Measurements from ENCODE around the gene PLCB3. TPM values are rescaled to one million over a fixed set of nuclear protein-coding genes. Genes with fewer than 3 reads are reported as not detected.

PLCB3 gene
- total and polyA plus RNA-seq, 2 donors (not counting 3 experiments of a cell fraction or from before 2014, with no cell fraction given): 32.3 to 61.1 TPM

DNA sequence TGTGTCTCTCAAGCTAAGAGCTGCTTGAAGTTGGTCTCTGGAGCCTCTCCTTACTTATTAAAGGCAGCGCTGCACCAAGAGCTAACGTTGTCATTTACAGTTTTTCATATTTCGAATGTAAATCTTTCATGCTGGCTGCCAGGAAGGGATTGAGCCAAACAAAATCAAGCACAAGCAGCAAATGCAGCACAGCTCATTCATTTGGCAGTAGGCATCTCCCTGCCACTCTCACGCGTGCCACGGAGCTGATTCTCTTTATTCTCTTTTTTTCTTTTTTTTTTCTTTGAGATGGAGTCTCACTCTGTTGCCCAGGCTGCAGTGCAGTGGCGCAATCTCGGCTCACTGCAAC is 18.4 kb upstream of the PLCB3 start:
- dilution Hi-C loops (cut with MboI; ENCODE audit: extremely low pct_ligation_motif_present, low sequenced_read_pairs): no loop called here
- Histone ChIP-seq H3K79me2 (ENCODE audit: control insufficient read depth, insufficient read depth, low read length) (no peaks in the 10 kb centered on the region), H3K27me3 (ENCODE audit: control insufficient read depth in 2 of 2, insufficient read depth in 2 of 2, low read length in 2 of 2) (no peaks in the 10 kb centered on the region), H3K9ac (replicated peaks; ENCODE audit: extremely low read depth, insufficient read depth, low read length) (no peak overlapping the region), H3K4me2 (ENCODE audit: insufficient read depth, low read length) (no peak overlapping the region), H3K9me1 (replicated peaks; ENCODE audit: control insufficient read depth, extremely low read depth, insufficient read depth, low read length) (no peaks in the 10 kb centered on the region), H3K4me1 (ENCODE audit: control insufficient read depth, extremely low read depth, insufficient read depth, low read length) (peaks cover 10% of the 10 kb centered on the region), H2AFZ (ENCODE audit: low read depth, low read length) (no peak overlapping the region), H3K27ac (ENCODE audit: insufficient read depth, low read depth, low read length) (no peak overlapping the region), H3K9me3 (replicated peaks; ENCODE audit: control insufficient read depth, insufficient read depth, low read length) (no peaks in the 10 kb centered on the region), H3K4me3 (replicated peaks in 1 of 3; ENCODE audit: insufficient read depth in 1 of 3, low read depth in 1 of 3, low read length in 3 of 3) (no peak overlapping the region), H4K20me1 (replicated peaks; ENCODE audit: control insufficient read depth, extremely low read depth, insufficient read depth, low read length) (no peaks in the 10 kb centered on the region), H3K36me3 (ENCODE audit: control insufficient read depth in 2 of 2, extremely low read depth in 1 of 2, insufficient read depth in 2 of 2, low read length in 2 of 2) (peaks cover 3 to 4% of the 10 kb centered on the region in 2 experiments)
- CTCF ChIA-PET: interaction anchor here (1.1 to 2.1 kb wide), 3 partner anchors 26 to 68 kb away, joined by 4 to 10 read pairs (median 6); no protein-coding TSS in a partner anchor
- FAIRE-seq: no peak
- POLR2A ChIA-PET: no interaction called here
- TF ChIP-seq POLR2AphosphoS5 (IDR thresholded peaks at IDR 0.05; ENCODE audit: insufficient read depth, low read depth, low read length) (no peak), MYC (IDR thresholded peaks at IDR 0.05; ENCODE audit: low read depth, low read length) (no peak), EZH2 (IDR thresholded peaks at IDR 0.05; ENCODE audit: borderline replicate concordance, low read depth, low read length, severe bottlenecking) (no peak), MAX (IDR thresholded peaks at IDR 0.05; ENCODE audit: insufficient read depth, insufficient read length) (no peak), POLR2A (IDR thresholded peaks at IDR 0.05; ENCODE audit: low read depth, low read length) (no peak), JUN (IDR thresholded peaks at IDR 0.05; ENCODE audit: borderline replicate concordance, insufficient read depth, insufficient read length, low read depth) (no peak), GATA2 (IDR thresholded peaks at IDR 0.05; ENCODE audit: insufficient read depth, insufficient read length, low read depth, low read length) (no peak), FOS (IDR thresholded peaks at IDR 0.05; ENCODE audit: borderline replicate concordance, insufficient read depth, low read length) (no peak)
- TF ChIP-seq, protein P1, sequence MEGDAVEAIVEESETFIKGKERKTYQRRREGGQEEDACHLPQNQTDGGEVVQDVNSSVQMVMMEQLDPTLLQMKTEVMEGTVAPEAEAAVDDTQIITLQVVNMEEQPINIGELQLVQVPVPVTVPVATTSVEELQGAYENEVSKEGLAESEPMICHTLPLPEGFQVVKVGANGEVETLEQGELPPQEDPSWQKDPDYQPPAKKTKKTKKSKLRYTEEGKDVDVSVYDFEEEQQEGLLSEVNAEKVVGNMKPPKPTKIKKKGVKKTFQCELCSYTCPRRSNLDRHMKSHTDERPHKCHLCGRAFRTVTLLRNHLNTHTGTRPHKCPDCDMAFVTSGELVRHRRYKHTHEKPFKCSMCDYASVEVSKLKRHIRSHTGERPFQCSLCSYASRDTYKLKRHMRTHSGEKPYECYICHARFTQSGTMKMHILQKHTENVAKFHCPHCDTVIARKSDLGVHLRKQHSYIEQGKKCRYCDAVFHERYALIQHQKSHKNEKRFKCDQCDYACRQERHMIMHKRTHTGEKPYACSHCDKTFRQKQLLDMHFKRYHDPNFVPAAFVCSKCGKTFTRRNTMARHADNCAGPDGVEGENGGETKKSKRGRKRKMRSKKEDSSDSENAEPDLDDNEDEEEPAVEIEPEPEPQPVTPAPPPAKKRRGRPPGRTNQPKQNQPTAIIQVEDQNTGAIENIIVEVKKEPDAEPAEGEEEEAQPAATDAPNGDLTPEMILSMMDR (IDR thresholded peaks at IDR 0.05; ENCODE audit: extremely low read depth in 1 of 2, insufficient read depth in 1 of 2, low read depth in 1 of 2, low read length in 2 of 2): no peak
- BruUV-seq (replicated peaks): no TSS peak
- DNase-seq (ENCODE audit: low read depth, low spot score): no peak
- intact Hi-C loops (cut with micrococcal nuclease): loop anchor here (5.0 kb wide), 1 partner anchor 46 kb away; the partner anchor contains the start of gene STIP1

Measured in endothelial cell of umbilical vein (primary cell).